CD4-positive, alpha-beta memory T cell (primary cell): ENCODE data around the gene CALR. TPM values are rescaled to one million over a fixed set of nuclear protein-coding genes. Genes with fewer than 3 reads are reported as not detected.

Source experiments
- CTCF ChIA-PET: fragments of 350-600 bp; sonication (Branson Sonifier 250); formaldehyde crosslinking; loops from one replicate; lab custom pipeline; 2021; ENCODE audit warnings: inconsistent platforms; ENCODE audit not compliant: partially characterized antibody; lab: Charles Lee
- POLR2A ChIA-PET: fragments of 350-600 bp; sonication (Branson Sonifier 250); formaldehyde crosslinking; loops from one replicate; lab custom pipeline; 2021; ENCODE audit not compliant: partially characterized antibody; lab: Charles Lee
- DNase-seq, 5 donors: peaks; one replicate each; pipeline versions ENCODE4 v3.0.0 to v3.0.0-alpha.2; 2020 to 2022; ENCODE audit warnings: mixed read lengths in 1 of 5
- H3K27ac ChIP-seq: one replicate; pipeline ENCODE4 v1.7.0; 2013; ENCODE audit warnings: low read depth, low read length
- H3K27me3 ChIP-seq: 2 replicates; pipeline ENCODE4 v1.7.0; 2013; ENCODE audit warnings: mild to moderate bottlenecking, low read length, moderate library complexity; ENCODE audit not compliant: insufficient read depth
- H3K36me3 ChIP-seq: 2 replicates; pipeline ENCODE4 v1.7.0; 2013; ENCODE audit warnings: mild to moderate bottlenecking, low read length, moderate library complexity; ENCODE audit not compliant: insufficient read depth
- H3K4me1 ChIP-seq: 2 replicates; pipeline ENCODE4 v1.7.0; 2013; ENCODE audit warnings: mild to moderate bottlenecking, low read length, moderate library complexity; ENCODE audit not compliant: insufficient read depth
- H3K4me3 ChIP-seq, 2 donors: one replicate each; pipeline ENCODE4 v1.7.0; 2013; ENCODE audit warnings: low read length in 2 of 2, mild to moderate bottlenecking in 1 of 2
- H3K9me3 ChIP-seq, 2 donors: one replicate each; pipeline ENCODE4 v1.7.0; 2013; ENCODE audit warnings: low read length in 2 of 2, control low read depth in 1 of 2; ENCODE audit not compliant: control insufficient read depth in 1 of 2
- H3K27ac Mint-ChIP-seq, 7 donors: one replicate each; pipeline ENCODE4 v1.8.0; 2020 to 2021; ENCODE audit warnings: mixed read lengths in 7 of 7, mild to moderate bottlenecking in 6 of 7, inconsistent platforms in 3 of 7, moderate library complexity in 3 of 7
- H3K27me3 Mint-ChIP-seq, 2 donors: one replicate each; pipeline ENCODE4 v1.8.0; 2020 to 2021; ENCODE audit warnings: mixed read lengths in 2 of 2
- H3K36me3 Mint-ChIP-seq, 2 donors: one replicate each; pipeline ENCODE4 v1.8.0; 2020 to 2021; ENCODE audit warnings: mixed read lengths in 2 of 2, inconsistent platforms in 1 of 2, mild to moderate bottlenecking in 1 of 2
- H3K4me1 Mint-ChIP-seq, 4 donors: one replicate each; pipeline ENCODE4 v1.8.0; 2020 to 2021; ENCODE audit warnings: mixed read lengths in 4 of 4, mild to moderate bottlenecking in 1 of 4
- H3K4me3 Mint-ChIP-seq, 8 donors: one replicate each; pipeline ENCODE4 v1.8.0; 2020 to 2021; ENCODE audit warnings: mixed read lengths in 8 of 8, mild to moderate bottlenecking in 7 of 8, moderate library complexity in 6 of 8, inconsistent platforms in 3 of 8
- H3K9me3 Mint-ChIP-seq, 8 donors: one replicate each; pipeline ENCODE4 v1.8.0; 2020 to 2021; ENCODE audit warnings: mixed read lengths in 8 of 8, mild to moderate bottlenecking in 5 of 8, inconsistent platforms in 3 of 8, moderate library complexity in 1 of 8
- intact Hi-C: fragments of 100-400 bp; cut with micrococcal nuclease; formaldehyde crosslinking; loops from one replicate; pipeline ENCODE4 v1.15.1; 2023
- polyA plus RNA-seq, 2 donors: library from polyadenylated mRNA; unstranded; fragments of 300-500 nt; fragmentation: Illumina TruSeq; gene quantifications; one replicate each; pipeline ENCODE4 v1.2.3, GENCODE V29; 2021
- total RNA-seq, 2 experiments: library from RNA; stranded (reverse); gene quantifications; one replicate each; pipeline ENCODE4 v1.2.3, GENCODE V29; 2021

The CALR gene
- total and polyA plus RNA-seq, 4 experiments from 2014 or later, result 87.5 to 499 (median 318) TPM

GRCh38 chr19:12985049-12985776 is 46.8 kb downstream of the CALR start:
- no peaks in the 10 kb centered on the region for H3K36me3 ChIP-seq
- Mint-ChIP-seq H3K4me3 (no peak overlapping the region), H3K27ac (peak overlapping the region in 6 of 7 donors; percentile 9 to 87 (median 60)), H3K4me1 (peaks cover 0 to 13% (median 4%) of the 10 kb centered on the region in 4 donors), H3K27me3 (peaks cover 0 to 5% of the 10 kb centered on the region in 2 donors), H3K9me3 (no peaks in the 10 kb centered on the region), H3K36me3 (no peaks in the 10 kb centered on the region)
- H3K27ac ChIP-seq, result no peak overlapping the region
- H3K4me3 ChIP-seq, result no peak overlapping the region
- ChIA-PET CTCF (interaction anchor here (1.0 to 15.7 kb wide), 6 partner anchors 9 to 286 kb away, joined by 3 to 248 read pairs (median 6); no protein-coding TSS in a partner anchor), POLR2A (interaction anchor here (0.5 kb wide), 1 partner anchor 8 kb away, joined by 3 read pairs; no protein-coding TSS in a partner anchor)
- peaks cover 18% of the 10 kb centered on the region for H3K4me1 ChIP-seq
- no peak for DNase-seq
- intact Hi-C loops, result loop anchor here (5.0 kb wide), 1 partner anchor 747 kb away; no protein-coding TSS in a partner anchor
- H3K27me3 ChIP-seq, result no peaks in the 10 kb centered on the region
- no peaks in the 10 kb centered on the region for H3K9me3 ChIP-seq

- Mint-ChIP-seq H3K27ac (peak overlapping the region in 2 of 7 donors; percentile 5 to 22), H3K36me3 (no peaks in the 10 kb centered on the region), H3K9me3 (no peaks in the 10 kb centered on the region), H3K4me3 (no peak overlapping the region), H3K27me3 (peaks cover 0 to 10% of the 10 kb centered on the region in 2 donors), H3K4me1 (peaks cover 0 to 13% (median 6%) of the 10 kb centered on the region in 4 donors)
- POLR2A ChIA-PET, result no interaction called here
- no peaks in the 10 kb centered on the region for H3K27me3 ChIP-seq
- no peak overlapping the region for H3K27ac ChIP-seq
- no peaks in the 10 kb centered on the region for H3K9me3 ChIP-seq
- no peaks in the 10 kb centered on the region for H3K36me3 ChIP-seq
- peaks cover 18% of the 10 kb centered on the region for H3K4me1 ChIP-seq
- intact Hi-C loops, result loop anchor here (5.0 kb wide), 1 partner anchor 746 kb away; no protein-coding TSS in a partner anchor
- DNase-seq, result no peak
- H3K4me3 ChIP-seq, result no peak overlapping the region
- CTCF ChIA-PET, result interaction anchor here (0.9 to 15.7 kb wide), 5 partner anchors 18 to 285 kb away, joined by 3 to 248 read pairs (median 3); no protein-coding TSS in a partner anchor
These were observed 48.3 kb downstream of the CALR start for GRCh38 chr19:12986726-12987125.

- Histone ChIP-seq H3K27me3 (no peaks in the 10 kb centered on the region), H3K27ac (no peak overlapping the region), H3K36me3 (no peaks in the 10 kb centered on the region), H3K4me1 (peaks cover 18% of the 10 kb centered on the region), H3K9me3 (no peaks in the 10 kb centered on the region), H3K4me3 (no peak overlapping the region)
- POLR2A ChIA-PET, result no interaction called here
- intact Hi-C loops, result loop anchor here (5.0 kb wide), 1 partner anchor 745 kb away; no protein-coding TSS in a partner anchor
- Mint-ChIP-seq H3K27ac (peak overlapping the region in 3 of 7 donors; percentile 5 to 22 (median 17)), H3K4me1 (peaks cover 0 to 13% (median 6%) of the 10 kb centered on the region in 4 donors), H3K27me3 (peaks cover 0 to 10% of the 10 kb centered on the region in 2 donors), H3K4me3 (no peak overlapping the region), H3K9me3 (no peaks in the 10 kb centered on the region), H3K36me3 (no peaks in the 10 kb centered on the region)
- no peak for DNase-seq
- CTCF ChIA-PET, result no interaction called here
These were observed 48.8 kb downstream of the CALR start for GRCh38 chr19:12987190-12987589.

GRCh38 chr19:12987781-12988180 is 49.4 kb downstream of the CALR start:
- no peaks in the 10 kb centered on the region for H3K9me3 ChIP-seq
- peaks cover 14% of the 10 kb centered on the region for H3K4me1 ChIP-seq
- intact Hi-C loops, result loop anchor here (5.0 kb wide), 1 partner anchor 745 kb away; no protein-coding TSS in a partner anchor
- POLR2A ChIA-PET, result no interaction called here
- H3K27me3 ChIP-seq, result no peaks in the 10 kb centered on the region
- DNase-seq, result no peak
- no peak overlapping the region for H3K27ac ChIP-seq
- no peaks in the 10 kb centered on the region for H3K36me3 Mint-ChIP-seq
- H3K4me1 Mint-ChIP-seq, result peaks cover 0 to 13% (median 6%) of the 10 kb centered on the region in 4 donors
- H3K9me3 Mint-ChIP-seq, result no peaks in the 10 kb centered on the region
- no peak overlapping the region for H3K4me3 ChIP-seq
- H3K27ac Mint-ChIP-seq, result no peak overlapping the region
- no peaks in the 10 kb centered on the region for H3K36me3 ChIP-seq
- H3K27me3 Mint-ChIP-seq, result peaks cover 0 to 10% of the 10 kb centered on the region in 2 donors
- no peak overlapping the region for H3K4me3 Mint-ChIP-seq
- CTCF ChIA-PET, result no interaction called here

GRCh38 chr19:12990431-12990830 is 52.0 kb downstream of the CALR start:
- Histone ChIP-seq H3K4me1 (peaks cover 5% of the 10 kb centered on the region), H3K27ac (no peak overlapping the region), H3K27me3 (no peaks in the 10 kb centered on the region), H3K9me3 (no peaks in the 10 kb centered on the region), H3K4me3 (no peak overlapping the region), H3K36me3 (no peaks in the 10 kb centered on the region)
- ChIA-PET CTCF (no interaction called here), POLR2A (no interaction called here)
- Mint-ChIP-seq H3K27me3 (peaks cover 5 to 19% of the 10 kb centered on the region in 2 donors), H3K4me3 (peak overlapping the region in 1 of 8 donors; percentile 8), H3K36me3 (peaks cover 0 to 2% of the 10 kb centered on the region in 2 donors), H3K4me1 (peaks cover 7 to 19% (median 8%) of the 10 kb centered on the region in 4 donors), H3K9me3 (peaks cover 0 to 6% (median 0%) of the 10 kb centered on the region in 8 donors), H3K27ac (no peak overlapping the region)
- intact Hi-C loops, result no loop called here
- DNase-seq, result no peak

- no peak for DNase-seq
- ChIA-PET POLR2A (no interaction called here), CTCF (no interaction called here)
- Histone ChIP-seq H3K27me3 (no peaks in the 10 kb centered on the region), H3K4me1 (peaks cover 5% of the 10 kb centered on the region), H3K9me3 (no peaks in the 10 kb centered on the region), H3K4me3 (no peak overlapping the region), H3K27ac (no peak overlapping the region), H3K36me3 (no peaks in the 10 kb centered on the region)
- intact Hi-C loops, result no loop called here
- Mint-ChIP-seq H3K9me3 (peaks cover 0 to 6% (median 0%) of the 10 kb centered on the region in 8 donors), H3K4me3 (peak overlapping the region in 1 of 8 donors; percentile 8), H3K4me1 (peaks cover 7 to 17% (median 8%) of the 10 kb centered on the region in 4 donors), H3K27ac (peak overlapping the region in 1 of 7 donors; percentile 6), H3K36me3 (peaks cover 0 to 2% of the 10 kb centered on the region in 2 donors), H3K27me3 (peaks cover 5 to 19% of the 10 kb centered on the region in 2 donors)
These were observed 52.4 kb downstream of the CALR start for GRCh38 chr19:12990853-12991252.

- Mint-ChIP-seq H3K27me3 (peaks cover 5 to 19% of the 10 kb centered on the region in 2 donors), H3K36me3 (peaks cover 0 to 2% of the 10 kb centered on the region in 2 donors), H3K4me3 (no peak overlapping the region), H3K4me1 (peaks cover 7 to 17% (median 8%) of the 10 kb centered on the region in 4 donors), H3K27ac (peak overlapping the region in 1 of 7 donors; percentile 6), H3K9me3 (peaks cover 0 to 6% (median 0%) of the 10 kb centered on the region in 8 donors)
- ChIA-PET POLR2A (no interaction called here), CTCF (no interaction called here)
- Histone ChIP-seq H3K9me3 (no peaks in the 10 kb centered on the region), H3K4me1 (peaks cover 5% of the 10 kb centered on the region), H3K36me3 (no peaks in the 10 kb centered on the region), H3K4me3 (no peak overlapping the region), H3K27me3 (no peaks in the 10 kb centered on the region), H3K27ac (no peak overlapping the region)
- intact Hi-C loops, result no loop called here
- no peak for DNase-seq
These were observed 52.9 kb downstream of the CALR start for GRCh38 chr19:12991296-12991695.
